C4-2B (cell line): ENCODE measurements around the gene KNDC1.
"Not testable (repeated sequence)": the region's sequence is repeated elsewhere in the genome, so short reads cannot be mapped to it uniquely, and the experiment has no call there.

Experiments used
- H3K27ac ChIP-seq: fragments of 450-650 bp; 2 replicates; pipeline ENCODE4 v1.5.1; 2017
- CTCF ChIP-seq: fragments of 450-650 bp; conservative IDR thresholded peaks from 2 replicates; pipeline ENCODE4 v1.5.1; 2017; ENCODE audit warnings: mild to moderate bottlenecking
- ZFX ChIP-seq: fragments of 450-650 bp; IDR thresholded peaks from 2 replicates; pipeline ENCODE4 v1.6.1; 2017

Gene KNDC1

DNA sequence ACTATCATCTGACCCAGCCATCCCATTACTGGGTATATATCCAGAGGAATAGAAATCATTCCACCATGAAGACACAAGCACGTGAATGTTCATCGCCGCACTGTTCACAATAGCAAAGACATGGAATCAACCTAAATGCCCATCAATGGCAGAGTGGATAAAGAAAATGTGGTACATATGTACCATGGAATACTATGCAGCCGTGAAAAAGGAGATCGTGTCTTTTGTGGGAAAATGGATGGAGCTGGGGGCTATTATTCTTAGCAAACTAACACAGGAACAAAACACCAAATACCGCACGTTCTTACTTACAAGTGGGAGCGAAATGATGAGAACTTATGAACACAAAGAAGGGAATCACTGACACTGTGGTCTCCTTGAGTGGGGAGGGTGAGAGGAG is 9.8 kb upstream of the KNDC1 start:
- no peak overlapping the region for H3K27ac ChIP-seq
- TF ChIP-seq CTCF, result no peak
- no peak for TF ChIP-seq ZFX

DNA sequence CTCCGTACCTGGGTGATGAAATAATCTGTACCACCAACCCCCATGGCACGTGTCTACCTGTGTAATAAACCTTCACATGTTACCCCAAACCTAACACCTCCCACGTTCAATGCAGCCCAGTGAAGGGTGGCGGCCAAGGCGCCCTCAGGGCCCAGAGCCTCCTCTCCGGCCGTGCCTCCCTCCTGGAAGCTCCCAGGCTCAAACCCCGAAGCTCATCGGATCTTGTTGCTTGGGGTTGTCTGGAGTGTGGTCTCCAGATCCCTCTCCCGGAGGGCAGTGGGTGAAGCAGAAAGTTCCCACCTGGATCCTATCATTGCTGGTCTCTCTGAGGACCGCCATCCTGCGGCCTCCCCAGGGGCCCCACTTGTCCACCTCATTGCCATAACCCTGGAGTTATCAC is 9.4 kb upstream of the KNDC1 start:
- H3K27ac ChIP-seq, result no peak overlapping the region
- TF ChIP-seq ZFX, result no peak
- no peak for TF ChIP-seq CTCF

- H3K27ac ChIP-seq, result not testable (repeated sequence)
These were observed 8.9 kb upstream of the KNDC1 start for GRCh38 chr10:133151071-133151470.

- no peak overlapping the region for H3K27ac ChIP-seq
- no peak for TF ChIP-seq CTCF
- no peak for TF ChIP-seq ZFX
These were observed 8.5 kb upstream of the KNDC1 start for GRCh38 chr10:133151543-133151972.

DNA sequence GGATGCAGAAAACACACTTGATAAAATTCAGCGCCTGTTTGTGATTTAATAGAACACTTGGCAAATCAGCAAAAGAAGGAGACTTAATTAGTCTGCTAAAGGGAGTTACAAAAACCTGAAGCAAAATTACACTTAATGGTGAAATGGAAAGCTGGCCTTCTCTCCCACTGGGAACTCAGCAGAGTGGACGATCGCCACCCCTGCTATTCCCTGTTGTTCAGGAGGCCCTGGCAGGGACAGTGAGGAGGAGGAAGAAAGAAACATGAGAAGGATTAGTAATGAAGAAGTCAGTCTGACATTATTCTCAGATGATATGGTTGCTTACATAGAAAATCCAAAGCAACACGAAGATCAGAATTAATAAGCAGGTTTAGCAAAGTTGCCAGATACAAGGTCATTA is 5.6 kb upstream of the KNDC1 start:
- no peak overlapping the region for H3K27ac ChIP-seq
- TF ChIP-seq ZFX, result no peak
- TF ChIP-seq CTCF, result no peak

DNA sequence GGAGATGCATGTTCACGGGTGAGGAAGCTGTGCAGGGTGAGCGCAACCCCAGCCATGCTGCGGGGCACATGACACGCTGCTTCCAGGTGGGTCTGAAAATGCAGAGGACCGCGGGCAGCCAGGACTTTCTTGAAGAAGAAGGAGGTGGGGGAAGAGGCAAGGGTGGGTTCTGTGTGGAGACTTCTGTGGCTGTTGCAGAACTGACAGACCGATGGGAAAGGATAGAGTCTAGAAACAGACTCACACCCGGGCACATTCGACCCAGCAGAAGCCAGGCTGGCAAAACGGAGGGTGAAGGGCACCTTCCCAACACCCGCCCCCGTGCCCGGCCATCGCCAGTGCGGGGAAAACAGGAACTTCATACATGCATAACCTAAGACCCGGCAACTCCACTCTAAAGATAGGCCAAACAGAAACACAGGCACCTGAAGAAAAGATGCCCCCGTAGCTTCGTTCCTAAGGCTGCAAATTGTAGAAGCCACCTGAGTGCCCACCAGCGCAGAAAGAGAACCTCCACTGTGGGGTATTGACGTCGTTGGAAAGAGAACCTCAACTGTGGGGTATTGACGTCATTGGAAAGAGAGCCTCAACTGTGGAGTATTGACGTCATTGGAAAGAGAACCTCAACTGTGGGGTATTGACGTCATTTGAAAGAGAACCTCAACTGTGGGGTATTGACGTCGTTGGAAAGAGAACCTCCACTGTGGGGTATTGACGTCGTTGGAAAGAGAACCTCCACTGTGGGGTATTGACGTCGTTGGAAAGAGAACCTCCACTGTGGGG is 4.8 kb upstream of the KNDC1 start:
- TF ChIP-seq ZFX (no peak), CTCF (no peak)
- no peak overlapping the region for H3K27ac ChIP-seq

DNA sequence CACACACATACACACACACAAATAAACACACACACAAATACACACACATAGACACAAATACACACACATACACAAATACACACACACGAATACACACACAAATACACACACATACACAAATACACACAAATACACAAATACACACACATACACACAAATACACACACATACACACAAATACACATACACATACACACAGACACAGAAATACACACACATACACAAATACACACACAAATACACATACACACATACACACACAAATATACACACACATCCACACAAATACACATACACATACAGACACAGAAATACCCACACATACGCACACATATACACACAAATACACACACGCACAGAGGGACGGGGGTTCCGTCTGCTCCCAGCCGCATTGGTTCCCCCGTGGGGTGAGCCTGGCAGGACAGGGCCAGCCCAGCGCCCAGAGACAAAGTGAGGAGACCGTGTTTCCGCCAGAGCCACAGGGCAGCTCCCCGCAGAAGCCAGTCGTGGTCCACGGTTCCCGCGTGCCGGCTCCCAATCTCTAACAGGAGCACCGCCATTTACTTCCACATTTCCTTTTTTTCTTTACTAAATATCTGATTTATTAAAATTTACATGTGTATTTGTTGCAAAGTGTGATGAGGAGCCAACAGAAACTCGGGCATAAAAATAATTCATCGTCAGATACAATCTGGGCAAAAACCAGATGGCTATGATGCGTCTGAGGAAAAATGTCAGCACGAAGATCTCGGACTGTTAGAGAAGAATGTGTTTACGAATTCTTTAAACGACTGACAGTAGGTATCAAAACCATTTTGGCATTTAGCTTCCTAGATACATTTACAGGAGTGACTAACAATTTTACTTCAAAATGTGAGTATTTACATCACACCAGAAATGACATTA is 3.1 kb upstream of the KNDC1 start:
- no peak overlapping the region for H3K27ac ChIP-seq
- TF ChIP-seq CTCF (no peak), ZFX (no peak)
